GM12801 (cell line): ENCODE results near the gene SLC9A6.

Experiments used
- TF ChIP-seq, protein P1 (sequence below): IDR thresholded peaks from one replicate; pipeline ENCODE4 v1.5.1; 2011; ENCODE audit warnings: control low read depth; ENCODE audit not compliant: insufficient read length; ENCODE audit errors: extremely low read depth

The SLC9A6 gene

DNA sequence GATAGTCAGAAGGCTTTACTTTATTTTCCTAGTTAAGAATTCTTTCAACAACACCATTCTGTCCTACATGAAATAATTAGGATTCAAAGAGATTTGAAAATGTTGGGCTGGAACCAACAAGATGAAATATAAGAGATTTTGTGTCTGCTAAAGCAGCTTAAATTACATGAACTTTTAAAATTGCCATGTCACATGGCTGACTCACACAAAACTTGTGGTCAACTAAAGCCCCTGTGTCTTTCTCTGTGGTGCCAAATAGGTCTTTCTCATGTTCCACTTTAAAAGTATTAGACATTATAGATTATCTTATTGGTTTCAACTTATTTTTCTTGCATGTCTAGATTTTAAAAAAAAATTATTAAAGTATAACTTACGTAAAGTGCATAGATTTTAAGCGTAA, 101.3 kb downstream of the SLC9A6 start:
- TF ChIP-seq, protein P1, sequence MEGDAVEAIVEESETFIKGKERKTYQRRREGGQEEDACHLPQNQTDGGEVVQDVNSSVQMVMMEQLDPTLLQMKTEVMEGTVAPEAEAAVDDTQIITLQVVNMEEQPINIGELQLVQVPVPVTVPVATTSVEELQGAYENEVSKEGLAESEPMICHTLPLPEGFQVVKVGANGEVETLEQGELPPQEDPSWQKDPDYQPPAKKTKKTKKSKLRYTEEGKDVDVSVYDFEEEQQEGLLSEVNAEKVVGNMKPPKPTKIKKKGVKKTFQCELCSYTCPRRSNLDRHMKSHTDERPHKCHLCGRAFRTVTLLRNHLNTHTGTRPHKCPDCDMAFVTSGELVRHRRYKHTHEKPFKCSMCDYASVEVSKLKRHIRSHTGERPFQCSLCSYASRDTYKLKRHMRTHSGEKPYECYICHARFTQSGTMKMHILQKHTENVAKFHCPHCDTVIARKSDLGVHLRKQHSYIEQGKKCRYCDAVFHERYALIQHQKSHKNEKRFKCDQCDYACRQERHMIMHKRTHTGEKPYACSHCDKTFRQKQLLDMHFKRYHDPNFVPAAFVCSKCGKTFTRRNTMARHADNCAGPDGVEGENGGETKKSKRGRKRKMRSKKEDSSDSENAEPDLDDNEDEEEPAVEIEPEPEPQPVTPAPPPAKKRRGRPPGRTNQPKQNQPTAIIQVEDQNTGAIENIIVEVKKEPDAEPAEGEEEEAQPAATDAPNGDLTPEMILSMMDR = no peak

DNA sequence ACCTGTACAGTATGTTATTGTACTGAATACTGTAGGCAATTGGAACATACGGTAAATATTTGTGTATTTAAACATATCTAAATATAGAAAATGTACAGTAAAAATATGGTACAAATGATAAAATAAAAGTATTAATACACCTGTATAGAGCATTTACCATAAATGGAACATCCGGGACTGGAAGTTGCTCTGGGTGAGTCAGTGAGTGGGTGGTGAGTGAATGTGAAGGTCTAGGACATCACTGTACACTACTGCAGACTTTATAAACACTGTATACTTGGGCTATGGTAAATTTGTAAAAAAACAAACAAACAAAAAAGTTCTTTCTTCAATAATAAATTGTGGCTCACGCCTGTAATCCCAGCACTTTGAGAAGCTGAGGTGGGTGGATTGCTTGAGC, 109.7 kb downstream of the SLC9A6 start:
- TF ChIP-seq, protein P1 = no peak
